Posterior vena cava (tissue), 2 donors: ENCODE measurements around the gene EFCC1. TPM values are rescaled to one million over a fixed set of nuclear protein-coding genes. Genes with fewer than 3 reads are reported as not detected.
"Not testable (repeated sequence)": the region's sequence is repeated elsewhere in the genome, so short reads cannot be mapped to it uniquely, and the experiment has no call there.

Source experiments
- DNase-seq: peaks from one replicate; pipeline ENCODE4 v3.0.0-alpha.2; 2020; ENCODE audit warnings: low spot score
- intact Hi-C, 2 donors: fragments of 100-400 bp; cut with DNase I; formaldehyde crosslinking; loops; one replicate each; pipeline versions ENCODE4 v1.14.1 to v1.14.2; 2022 to 2023
- total RNA-seq, 2 donors: library from RNA; stranded (reverse); fragmentation: NEBNext Ultra II Directional; extraction: Animal tissue kit (Norgen Biotek cat#: 25700); gene quantifications; one replicate each; pipeline ENCODE4 v1.2.1, GENCODE V29; 2021
- donor health status: DM: yes; HTN: yes; CAD: no.
- donor health status: DM: yes; HTN: yes; CAD: no.

The EFCC1 gene
- total RNA-seq, 2 donors from 2014 or later, result 1.3 to 2.1 TPM

DNA sequence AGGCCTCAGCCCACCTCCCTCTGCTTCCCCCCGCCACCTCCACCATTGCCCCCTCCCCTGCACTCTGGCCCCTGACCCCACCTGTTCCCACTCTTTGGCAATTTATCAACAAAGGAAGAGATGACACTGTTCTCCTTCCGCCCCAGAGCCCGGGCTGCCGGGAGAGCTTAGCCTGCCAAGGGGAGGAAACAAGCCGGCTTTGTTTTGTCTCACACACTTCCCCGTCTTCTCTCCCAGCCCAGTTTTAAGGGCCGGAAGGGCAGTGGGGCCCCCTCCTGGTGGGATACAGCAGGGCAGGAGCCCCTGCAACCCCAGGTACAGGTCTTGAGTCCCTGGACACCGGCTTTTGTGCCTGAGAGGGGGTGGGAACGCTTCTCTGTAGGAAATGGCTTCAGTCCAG lies 86.8 kb downstream of the EFCC1 start:
- intact Hi-C loops, result loop anchor here in 1 of 2 donors (10.0 kb wide), 1 partner anchor 113 kb away; no protein-coding TSS in a partner anchor
- not testable (repeated sequence) for DNase-seq

DNA sequence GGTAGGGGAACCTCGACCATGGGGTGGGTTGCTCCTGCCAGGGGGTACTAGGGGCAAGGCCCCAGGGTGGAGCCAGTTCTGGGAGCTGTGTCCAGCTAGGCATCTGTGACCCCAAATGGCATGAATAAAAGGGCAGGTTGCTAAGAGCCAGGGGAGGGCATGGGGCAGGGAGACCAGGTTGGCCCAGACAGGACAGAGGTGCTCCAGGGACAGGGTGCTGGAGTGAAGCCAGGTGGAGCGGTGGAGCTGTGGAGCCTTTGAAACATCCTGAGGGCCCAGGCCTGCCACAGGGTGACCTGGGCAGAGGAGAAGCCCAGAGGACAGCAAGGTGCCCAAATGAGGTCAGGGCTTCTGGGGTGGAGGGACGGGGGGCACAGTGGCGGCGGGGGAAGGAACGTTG lies 87.2 kb downstream of the EFCC1 start:
- intact Hi-C loops, result loop anchor here in 1 of 2 donors (10.0 kb wide), 1 partner anchor 114 kb away; no protein-coding TSS in a partner anchor

More for the DNA sequence above, 87.2 kb downstream of the EFCC1 start:
- DNase-seq, result not testable (repeated sequence)

Other genes with a start within 250 kb of the EFCC1 start
- gene ACAD9, start 121.7 kb upstream of the EFCC1 start, total RNA-seq, result 10 to 100 TPM; 27.2 to 32.4 TPM
- under 1 TPM; 0.14 to 0.28 TPM for gene CFAP92, start 7.2 kb upstream of the EFCC1 start, total RNA-seq
- under 1 TPM in 1 of 2 donors, not detected in 1; 0.48 TPM for gene GP9, start 59.5 kb downstream of the EFCC1 start, total RNA-seq
- gene RAB43, start 120.5 kb downstream of the EFCC1 start, total RNA-seq, result 10 to 100 TPM; 18.1 to 21.7 TPM
- 10 to 100 TPM; 21.1 to 23.7 TPM for gene ISY1, start 159.8 kb downstream of the EFCC1 start, total RNA-seq
- gene CNBP, start 182.6 kb downstream of the EFCC1 start, total RNA-seq, result 100 to 1,000 TPM; 267 to 284 TPM
- gene COPG1, start 248.3 kb downstream of the EFCC1 start, total RNA-seq, result 100 to 1,000 TPM; 139 to 143 TPM